ENCODE results near the gene DLEC1.

Gene DLEC1

GRCh38 chr3:38163117-38163840 lies 124.3 kb downstream of the DLEC1 start:
- H3K4me3 ChIP-seq (ENCODE audit: low read length): no peak overlapping the region
- TF ChIP-seq, protein P1, sequence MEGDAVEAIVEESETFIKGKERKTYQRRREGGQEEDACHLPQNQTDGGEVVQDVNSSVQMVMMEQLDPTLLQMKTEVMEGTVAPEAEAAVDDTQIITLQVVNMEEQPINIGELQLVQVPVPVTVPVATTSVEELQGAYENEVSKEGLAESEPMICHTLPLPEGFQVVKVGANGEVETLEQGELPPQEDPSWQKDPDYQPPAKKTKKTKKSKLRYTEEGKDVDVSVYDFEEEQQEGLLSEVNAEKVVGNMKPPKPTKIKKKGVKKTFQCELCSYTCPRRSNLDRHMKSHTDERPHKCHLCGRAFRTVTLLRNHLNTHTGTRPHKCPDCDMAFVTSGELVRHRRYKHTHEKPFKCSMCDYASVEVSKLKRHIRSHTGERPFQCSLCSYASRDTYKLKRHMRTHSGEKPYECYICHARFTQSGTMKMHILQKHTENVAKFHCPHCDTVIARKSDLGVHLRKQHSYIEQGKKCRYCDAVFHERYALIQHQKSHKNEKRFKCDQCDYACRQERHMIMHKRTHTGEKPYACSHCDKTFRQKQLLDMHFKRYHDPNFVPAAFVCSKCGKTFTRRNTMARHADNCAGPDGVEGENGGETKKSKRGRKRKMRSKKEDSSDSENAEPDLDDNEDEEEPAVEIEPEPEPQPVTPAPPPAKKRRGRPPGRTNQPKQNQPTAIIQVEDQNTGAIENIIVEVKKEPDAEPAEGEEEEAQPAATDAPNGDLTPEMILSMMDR (conservative IDR thresholded peaks at IDR 0.05; ENCODE audit: low read length): no peak; the same call in 1 of the 2 replicates
- DNase-seq (ENCODE audit: low read depth): no peak

- TF ChIP-seq, protein P1 (conservative IDR thresholded peaks at IDR 0.05; ENCODE audit: low read length): no peak
- DNase-seq (ENCODE audit: low read depth): no peak
- peak overlapping the region; percentile 64 for H3K4me3 ChIP-seq (ENCODE audit: low read length)
Measured at GRCh38 chr3:38163841-38164642, 125.0 kb downstream of the DLEC1 start.

DNA sequence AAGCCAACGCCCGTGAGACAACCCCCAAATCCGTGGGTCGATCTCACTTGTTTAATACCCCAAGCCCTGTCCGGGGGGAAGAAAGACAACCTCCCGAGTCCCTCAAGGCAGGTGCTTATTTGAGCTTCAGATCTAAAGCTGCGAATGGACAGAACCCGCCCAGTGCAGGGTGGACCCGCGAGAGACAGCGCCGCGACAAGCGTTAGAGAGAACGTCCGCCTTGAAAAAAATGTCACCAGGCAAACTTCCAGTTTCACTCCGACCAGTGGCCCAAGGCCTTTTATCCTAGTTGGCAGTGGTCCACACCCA lies 125.6 kb downstream of the DLEC1 start:
- H3K4me3 ChIP-seq (ENCODE audit: low read length): peak overlapping the region; percentile 64
- TF ChIP-seq, protein P1 (conservative IDR thresholded peaks at IDR 0.05; ENCODE audit: low read length): no peak
- DNase-seq (ENCODE audit: low read depth): no peak

- DNase-seq (ENCODE audit: low read depth): peak; percentile 100
- TF ChIP-seq, protein P1 (conservative IDR thresholded peaks at IDR 0.05; ENCODE audit: low read length): no peak
- peak within 1 kb of the TSS; percentile 64 for H3K4me3 ChIP-seq (ENCODE audit: low read length)
Measured at GRCh38 chr3:38164952-38165721, 126.1 kb downstream of the DLEC1 start, which contains the start of gene OXSR1. OXSR1 (plus strand) TSS chr3:38165537; CDS start chr3:38165877, 340 bp downstream.

GRCh38 chr3:38165722-38166387 lies 126.8 kb downstream of the DLEC1 start:
- DNase-seq (ENCODE audit: low read depth): peak; percentile 51
- peak overlapping the region; percentile 64 for H3K4me3 ChIP-seq (ENCODE audit: low read length)
- TF ChIP-seq, protein P1 (conservative IDR thresholded peaks at IDR 0.05; ENCODE audit: low read length): no peak

GRCh38 chr3:38167591-38167990 lies 128.6 kb downstream of the DLEC1 start:
- DNase-seq (ENCODE audit: low read depth): no peak
- TF ChIP-seq, protein P1 (conservative IDR thresholded peaks at IDR 0.05; ENCODE audit: low read length): no peak
- no peak overlapping the region; the same call in 1 of the 2 replicates for H3K4me3 ChIP-seq (ENCODE audit: low read length)

Data from AG10803 (cell line).